Ishikawa (cell line): Measurements from ENCODE around the gene F3.

ENCODE experiments used
- CEBPB ChIP-seq: IDR thresholded peaks from 2 replicates; pipeline ENCODE4 v1.6.1; 2012
- CREB1 ChIP-seq: IDR thresholded peaks from 2 replicates; pipeline ENCODE4 v1.6.1; 2012; ENCODE audit warnings: low read depth
- EGR1 ChIP-seq: IDR thresholded peaks from 2 replicates; pipeline ENCODE4 v1.6.1; 2012
- EP300 ChIP-seq: IDR thresholded peaks from 2 replicates; pipeline ENCODE4 v1.6.1; 2012; ENCODE audit warnings: borderline replicate concordance
- FOXM1 ChIP-seq: IDR thresholded peaks from 2 replicates; pipeline ENCODE4 v1.6.1; 2012; ENCODE audit warnings: low read depth, borderline replicate concordance
- NFIC ChIP-seq: IDR thresholded peaks from 2 replicates; pipeline ENCODE4 v1.6.1; 2012
- RAD21 ChIP-seq: IDR thresholded peaks from 2 replicates; pipeline ENCODE4 v1.6.1; 2012; ENCODE audit warnings: low read depth
- REST ChIP-seq: IDR thresholded peaks from 2 replicates; pipeline ENCODE4 v1.6.1; 2012; ENCODE audit warnings: low read depth, mild to moderate bottlenecking
- TAF1 ChIP-seq: IDR thresholded peaks from 2 replicates; pipeline ENCODE4 v1.6.1; 2012; ENCODE audit warnings: low read depth, mild to moderate bottlenecking
- TCF12 ChIP-seq: IDR thresholded peaks from 2 replicates; pipeline ENCODE4 v1.6.1; 2012; ENCODE audit warnings: low read depth
- TEAD4 ChIP-seq: IDR thresholded peaks from 2 replicates; pipeline ENCODE4 v1.6.1; 2012
- YY1 ChIP-seq: IDR thresholded peaks from 2 replicates; pipeline ENCODE4 v1.6.1; 2012; ENCODE audit warnings: low read depth
- ZBTB7A ChIP-seq: IDR thresholded peaks from 2 replicates; pipeline ENCODE4 v1.6.1; 2012; ENCODE audit warnings: low read depth
- TF ChIP-seq, protein P1 (sequence below): IDR thresholded peaks from 2 replicates; pipeline ENCODE4 v1.6.1; 2012
- TF ChIP-seq, protein P2 (sequence below): IDR thresholded peaks from 2 replicates; pipeline ENCODE4 v1.6.1; 2012

F3 gene

GRCh38 chr1:94515296-94515947 is 26.1 kb downstream of the F3 start:
- TF ChIP-seq CEBPB: no peak
- TF ChIP-seq, protein P1, sequence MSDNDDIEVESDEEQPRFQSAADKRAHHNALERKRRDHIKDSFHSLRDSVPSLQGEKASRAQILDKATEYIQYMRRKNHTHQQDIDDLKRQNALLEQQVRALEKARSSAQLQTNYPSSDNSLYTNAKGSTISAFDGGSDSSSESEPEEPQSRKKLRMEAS: no peak

GRCh38 chr1:94514095-94514727 is 27.3 kb downstream of the F3 start:
- TF ChIP-seq EP300 (no peak), YY1 (no peak), RAD21 (peak; percentile 73), TCF12 (no peak)
- TF ChIP-seq, protein P1: no peak

DNA sequence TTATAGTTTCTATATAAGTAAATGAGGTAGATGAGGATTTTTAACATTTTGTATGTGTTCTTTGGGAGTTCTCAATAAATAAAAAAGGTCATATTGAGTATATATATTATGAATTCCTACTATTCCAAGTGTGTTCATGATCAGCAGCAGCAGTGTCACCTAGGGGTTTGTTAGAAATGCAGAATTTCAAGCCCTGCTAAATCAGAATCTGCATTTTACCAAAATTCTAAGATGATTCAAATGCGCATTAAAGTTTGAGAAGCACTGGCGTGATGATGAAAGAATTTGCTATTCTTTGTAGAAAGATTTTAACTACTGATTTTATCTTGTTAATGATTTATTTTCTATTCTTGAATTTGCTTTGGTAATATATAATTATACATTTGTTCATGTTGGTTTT is 28.7 kb downstream of the F3 start:
- TF ChIP-seq, protein P1: no peak
- TF ChIP-seq ZBTB7A (no peak), YY1 (no peak), FOXM1 (no peak), NFIC (no peak), CEBPB (no peak), TAF1 (no peak), EP300 (no peak), REST (no peak), TEAD4 (no peak), TCF12 (no peak), EGR1 (no peak), CREB1 (no peak), RAD21 (no peak)
- TF ChIP-seq, protein P2, sequence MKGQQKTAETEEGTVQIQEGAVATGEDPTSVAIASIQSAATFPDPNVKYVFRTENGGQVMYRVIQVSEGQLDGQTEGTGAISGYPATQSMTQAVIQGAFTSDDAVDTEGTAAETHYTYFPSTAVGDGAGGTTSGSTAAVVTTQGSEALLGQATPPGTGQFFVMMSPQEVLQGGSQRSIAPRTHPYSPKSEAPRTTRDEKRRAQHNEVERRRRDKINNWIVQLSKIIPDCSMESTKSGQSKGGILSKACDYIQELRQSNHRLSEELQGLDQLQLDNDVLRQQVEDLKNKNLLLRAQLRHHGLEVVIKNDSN: no peak

DNA sequence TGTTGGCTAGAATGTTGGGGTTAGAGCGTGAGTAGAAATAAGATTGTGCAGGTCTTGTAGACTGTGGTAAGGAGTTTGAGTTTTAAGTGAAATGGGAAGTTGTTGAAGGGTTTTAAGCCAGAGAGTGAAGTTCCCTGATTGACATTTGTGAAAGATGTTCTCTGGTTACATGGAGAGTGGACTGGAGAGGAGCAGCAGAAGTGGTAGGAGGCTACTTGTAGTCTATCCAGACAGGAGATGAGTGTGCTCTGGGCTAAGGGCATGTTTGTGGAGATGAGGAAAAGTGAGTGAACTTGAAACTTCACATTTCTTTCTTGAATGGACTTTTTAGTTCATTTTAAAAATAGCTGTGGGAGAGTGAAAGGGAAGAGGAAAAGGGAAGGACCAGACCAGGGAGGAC is 37.0 kb downstream of the F3 start:
- TF ChIP-seq, protein P2: no peak
- TF ChIP-seq FOXM1 (no peak), NFIC (no peak), EP300 (no peak), REST (no peak), TAF1 (no peak), RAD21 (no peak), CREB1 (no peak), YY1 (no peak), EGR1 (no peak), CEBPB (no peak), TCF12 (no peak), TEAD4 (no peak), ZBTB7A (no peak)
- TF ChIP-seq, protein P1: no peak

DNA sequence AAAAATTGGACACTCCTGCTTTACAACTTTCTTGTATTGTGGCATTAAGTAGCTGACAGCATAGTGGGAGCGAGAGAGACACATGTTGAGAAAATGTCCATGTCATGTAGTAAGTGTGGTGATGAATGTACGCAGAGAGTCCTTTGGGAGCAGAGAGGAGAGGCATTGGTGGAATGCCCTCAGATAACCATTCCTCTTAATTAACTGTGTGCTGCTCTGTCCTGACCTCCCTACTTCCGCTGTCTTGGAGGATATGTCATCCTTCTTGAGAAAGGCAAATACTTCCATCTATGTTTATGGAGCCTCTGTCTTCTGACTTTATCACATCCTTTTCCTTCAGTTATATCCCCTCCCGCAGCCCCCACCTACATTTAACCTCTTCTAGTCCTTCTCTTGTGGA is 38.4 kb downstream of the F3 start:
- TF ChIP-seq TEAD4: no peak

- no peak for TF ChIP-seq FOXM1
- no peak for TF ChIP-seq CEBPB
- TF ChIP-seq, protein P2: no peak
- TF ChIP-seq EGR1: no peak
- TF ChIP-seq TEAD4: no peak
- TF ChIP-seq, protein P1: no peak
- TF ChIP-seq TAF1: no peak
- TF ChIP-seq EP300: no peak
- TF ChIP-seq NFIC: no peak
- no peak for TF ChIP-seq TCF12
- TF ChIP-seq RAD21: no peak
- no peak for TF ChIP-seq YY1
- TF ChIP-seq CREB1: no peak
- no peak for TF ChIP-seq REST
Observed at GRCh38 chr1:94501935-94502334, 39.6 kb downstream of the F3 start.
